Chondrocyte (in vitro differentiated cells): Measurements from ENCODE around the gene WDR74. TPM values are rescaled to one million over a fixed set of nuclear protein-coding genes. Genes with fewer than 3 reads are reported as not detected.
"Not testable (repeated sequence)": the region's sequence is repeated elsewhere in the genome, so short reads cannot be mapped to it uniquely, and the experiment has no call there.

Source experiments
- DNase-seq: peaks from one replicate; pipeline ENCODE4 v3.0.0; 2021; ENCODE audit warnings: mixed read lengths, low spot score
- H3K27ac Mint-ChIP-seq: one replicate; pipeline ENCODE4 v1.8.0; 2021; ENCODE audit warnings: mild to moderate bottlenecking, moderate library complexity, mixed read lengths; ENCODE audit not compliant: unreplicated experiment
- H3K27me3 Mint-ChIP-seq: 2 replicates; pipeline ENCODE4 v1.8.0; 2021; ENCODE audit warnings: low read depth, mixed read lengths
- H3K36me3 Mint-ChIP-seq: 2 replicates; pipeline ENCODE4 v1.8.0; 2021; ENCODE audit warnings: low read depth, mixed read lengths
- H3K4me1 Mint-ChIP-seq: 2 replicates; pipeline ENCODE4 v1.8.0; 2021; ENCODE audit warnings: low read depth, mild to moderate bottlenecking, mixed read lengths
- H3K4me3 Mint-ChIP-seq: one replicate; pipeline ENCODE4 v1.8.0; 2021; ENCODE audit warnings: mild to moderate bottlenecking, moderate library complexity, mixed read lengths; ENCODE audit not compliant: unreplicated experiment
- H3K9me3 Mint-ChIP-seq: 2 replicates; pipeline ENCODE4 v1.8.0; 2021; ENCODE audit warnings: low read depth, mixed read lengths
- CTCF ChIP-seq: fragments of 200-600 bp; sonication (generic); IDR thresholded peaks from 2 replicates; pipeline ENCODE4 v1.5.0; 2021; ENCODE audit warnings: antibody characterized with exemption, mild to moderate bottlenecking, moderate library complexity
- total RNA-seq: library from RNA; stranded (reverse); gene quantifications from 3 replicates; pipeline ENCODE4 v1.2.1, GENCODE V29; 2021

WDR74 gene
- total RNA-seq, 1 donor from 2014 or later: 27.9 TPM

- peak within 1 kb of the TSS; percentile 100 for H3K27ac Mint-ChIP-seq
- peak within 1 kb of the TSS; percentile 100 for H3K4me3 Mint-ChIP-seq
- peaks cover 34% of the 10 kb centered on the region for H3K4me1 Mint-ChIP-seq
- peaks cover 14% of the 10 kb centered on the region for H3K36me3 Mint-ChIP-seq
- peak; percentile 12 for TF ChIP-seq CTCF
- H3K9me3 Mint-ChIP-seq: no peaks in the 10 kb centered on the region
- no peaks in the 10 kb centered on the region for H3K27me3 Mint-ChIP-seq
- DNase-seq: peak; percentile 99
Measured at GRCh38 chr11:62831520-62832335, 7.7 kb downstream of the WDR74 start, which contains the start of gene STX5. Gene STX5 (minus strand): TSS chr11:62832051. CDS start chr11:62831243, 808 bp downstream.

- H3K36me3 Mint-ChIP-seq: peaks cover 14% of the 10 kb centered on the region
- H3K27me3 Mint-ChIP-seq: no peaks in the 10 kb centered on the region
- TF ChIP-seq CTCF: no peak
- H3K9me3 Mint-ChIP-seq: no peaks in the 10 kb centered on the region
- H3K27ac Mint-ChIP-seq: peak overlapping the region; percentile 100
- peak overlapping the region; percentile 100 for H3K4me3 Mint-ChIP-seq
- H3K4me1 Mint-ChIP-seq: peaks cover 34% of the 10 kb centered on the region
- DNase-seq: no peak
Measured at GRCh38 chr11:62830904-62831519, 8.4 kb downstream of the WDR74 start.

- not testable (repeated sequence) for H3K27ac Mint-ChIP-seq, H3K27me3 Mint-ChIP-seq, H3K9me3 Mint-ChIP-seq, H3K4me3 Mint-ChIP-seq, DNase-seq
- H3K36me3 Mint-ChIP-seq: peaks cover 30% of the 10 kb centered on the region
- peaks cover 21% of the 10 kb centered on the region for H3K4me1 Mint-ChIP-seq
Measured at GRCh38 chr11:62828130-62828529, 11.3 kb downstream of the WDR74 start.

GRCh38 chr11:62823677-62824076 lies 15.7 kb downstream of the WDR74 start:
- Mint-ChIP-seq H3K4me3 (no peak overlapping the region), H3K36me3 (peaks cover 44% of the 10 kb centered on the region), H3K9me3 (no peaks in the 10 kb centered on the region), H3K4me1 (no peaks in the 10 kb centered on the region), H3K27me3 (no peaks in the 10 kb centered on the region), H3K27ac (no peak overlapping the region)
- TF ChIP-seq CTCF: no peak
- DNase-seq: no peak

- H3K9me3 Mint-ChIP-seq: no peaks in the 10 kb centered on the region
- H3K36me3 Mint-ChIP-seq: peaks cover 20% of the 10 kb centered on the region
- no peak overlapping the region for H3K4me3 Mint-ChIP-seq
- H3K4me1 Mint-ChIP-seq: no peaks in the 10 kb centered on the region
- H3K27me3 Mint-ChIP-seq: no peaks in the 10 kb centered on the region
- no peak for TF ChIP-seq CTCF
- no peak overlapping the region for H3K27ac Mint-ChIP-seq
- no peak for DNase-seq
Measured at GRCh38 chr11:62817129-62817528, 22.3 kb downstream of the WDR74 start.
